ENCODE results near the gene KLC1. TPM values are rescaled to one million over a fixed set of nuclear protein-coding genes. Genes with fewer than 3 reads are reported as not detected.

The KLC1 gene
- total and polyA plus RNA-seq, 2 of the 8 experiments (the other 6 are each of a cell fraction or from before 2014, with no cell fraction given) = 84.6 to 134 TPM

- TF ChIP-seq, protein P1, sequence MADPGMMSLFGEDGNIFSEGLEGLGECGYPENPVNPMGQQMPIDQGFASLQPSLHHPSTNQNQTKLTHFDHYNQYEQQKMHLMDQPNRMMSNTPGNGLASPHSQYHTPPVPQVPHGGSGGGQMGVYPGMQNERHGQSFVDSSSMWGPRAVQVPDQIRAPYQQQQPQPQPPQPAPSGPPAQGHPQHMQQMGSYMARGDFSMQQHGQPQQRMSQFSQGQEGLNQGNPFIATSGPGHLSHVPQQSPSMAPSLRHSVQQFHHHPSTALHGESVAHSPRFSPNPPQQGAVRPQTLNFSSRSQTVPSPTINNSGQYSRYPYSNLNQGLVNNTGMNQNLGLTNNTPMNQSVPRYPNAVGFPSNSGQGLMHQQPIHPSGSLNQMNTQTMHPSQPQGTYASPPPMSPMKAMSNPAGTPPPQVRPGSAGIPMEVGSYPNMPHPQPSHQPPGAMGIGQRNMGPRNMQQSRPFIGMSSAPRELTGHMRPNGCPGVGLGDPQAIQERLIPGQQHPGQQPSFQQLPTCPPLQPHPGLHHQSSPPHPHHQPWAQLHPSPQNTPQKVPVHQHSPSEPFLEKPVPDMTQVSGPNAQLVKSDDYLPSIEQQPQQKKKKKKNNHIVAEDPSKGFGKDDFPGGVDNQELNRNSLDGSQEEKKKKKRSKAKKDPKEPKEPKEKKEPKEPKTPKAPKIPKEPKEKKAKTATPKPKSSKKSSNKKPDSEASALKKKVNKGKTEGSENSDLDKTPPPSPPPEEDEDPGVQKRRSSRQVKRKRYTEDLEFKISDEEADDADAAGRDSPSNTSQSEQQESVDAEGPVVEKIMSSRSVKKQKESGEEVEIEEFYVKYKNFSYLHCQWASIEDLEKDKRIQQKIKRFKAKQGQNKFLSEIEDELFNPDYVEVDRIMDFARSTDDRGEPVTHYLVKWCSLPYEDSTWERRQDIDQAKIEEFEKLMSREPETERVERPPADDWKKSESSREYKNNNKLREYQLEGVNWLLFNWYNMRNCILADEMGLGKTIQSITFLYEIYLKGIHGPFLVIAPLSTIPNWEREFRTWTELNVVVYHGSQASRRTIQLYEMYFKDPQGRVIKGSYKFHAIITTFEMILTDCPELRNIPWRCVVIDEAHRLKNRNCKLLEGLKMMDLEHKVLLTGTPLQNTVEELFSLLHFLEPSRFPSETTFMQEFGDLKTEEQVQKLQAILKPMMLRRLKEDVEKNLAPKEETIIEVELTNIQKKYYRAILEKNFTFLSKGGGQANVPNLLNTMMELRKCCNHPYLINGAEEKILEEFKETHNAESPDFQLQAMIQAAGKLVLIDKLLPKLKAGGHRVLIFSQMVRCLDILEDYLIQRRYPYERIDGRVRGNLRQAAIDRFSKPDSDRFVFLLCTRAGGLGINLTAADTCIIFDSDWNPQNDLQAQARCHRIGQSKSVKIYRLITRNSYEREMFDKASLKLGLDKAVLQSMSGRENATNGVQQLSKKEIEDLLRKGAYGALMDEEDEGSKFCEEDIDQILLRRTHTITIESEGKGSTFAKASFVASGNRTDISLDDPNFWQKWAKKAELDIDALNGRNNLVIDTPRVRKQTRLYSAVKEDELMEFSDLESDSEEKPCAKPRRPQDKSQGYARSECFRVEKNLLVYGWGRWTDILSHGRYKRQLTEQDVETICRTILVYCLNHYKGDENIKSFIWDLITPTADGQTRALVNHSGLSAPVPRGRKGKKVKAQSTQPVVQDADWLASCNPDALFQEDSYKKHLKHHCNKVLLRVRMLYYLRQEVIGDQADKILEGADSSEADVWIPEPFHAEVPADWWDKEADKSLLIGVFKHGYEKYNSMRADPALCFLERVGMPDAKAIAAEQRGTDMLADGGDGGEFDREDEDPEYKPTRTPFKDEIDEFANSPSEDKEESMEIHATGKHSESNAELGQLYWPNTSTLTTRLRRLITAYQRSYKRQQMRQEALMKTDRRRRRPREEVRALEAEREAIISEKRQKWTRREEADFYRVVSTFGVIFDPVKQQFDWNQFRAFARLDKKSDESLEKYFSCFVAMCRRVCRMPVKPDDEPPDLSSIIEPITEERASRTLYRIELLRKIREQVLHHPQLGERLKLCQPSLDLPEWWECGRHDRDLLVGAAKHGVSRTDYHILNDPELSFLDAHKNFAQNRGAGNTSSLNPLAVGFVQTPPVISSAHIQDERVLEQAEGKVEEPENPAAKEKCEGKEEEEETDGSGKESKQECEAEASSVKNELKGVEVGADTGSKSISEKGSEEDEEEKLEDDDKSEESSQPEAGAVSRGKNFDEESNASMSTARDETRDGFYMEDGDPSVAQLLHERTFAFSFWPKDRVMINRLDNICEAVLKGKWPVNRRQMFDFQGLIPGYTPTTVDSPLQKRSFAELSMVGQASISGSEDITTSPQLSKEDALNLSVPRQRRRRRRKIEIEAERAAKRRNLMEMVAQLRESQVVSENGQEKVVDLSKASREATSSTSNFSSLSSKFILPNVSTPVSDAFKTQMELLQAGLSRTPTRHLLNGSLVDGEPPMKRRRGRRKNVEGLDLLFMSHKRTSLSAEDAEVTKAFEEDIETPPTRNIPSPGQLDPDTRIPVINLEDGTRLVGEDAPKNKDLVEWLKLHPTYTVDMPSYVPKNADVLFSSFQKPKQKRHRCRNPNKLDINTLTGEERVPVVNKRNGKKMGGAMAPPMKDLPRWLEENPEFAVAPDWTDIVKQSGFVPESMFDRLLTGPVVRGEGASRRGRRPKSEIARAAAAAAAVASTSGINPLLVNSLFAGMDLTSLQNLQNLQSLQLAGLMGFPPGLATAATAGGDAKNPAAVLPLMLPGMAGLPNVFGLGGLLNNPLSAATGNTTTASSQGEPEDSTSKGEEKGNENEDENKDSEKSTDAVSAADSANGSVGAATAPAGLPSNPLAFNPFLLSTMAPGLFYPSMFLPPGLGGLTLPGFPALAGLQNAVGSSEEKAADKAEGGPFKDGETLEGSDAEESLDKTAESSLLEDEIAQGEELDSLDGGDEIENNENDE (IDR thresholded peaks at IDR 0.05; ENCODE audit: insufficient replicate concordance, low read length) = no peak
- TF ChIP-seq E2F6 (IDR thresholded peaks at IDR 0.05) (no peak), GTF2F1 (IDR thresholded peaks at IDR 0.05; ENCODE audit: borderline replicate concordance, low read depth, low read length) (no peak), SP2 (IDR thresholded peaks at IDR 0.05; ENCODE audit: low read length) (no peak)
Measured at GRCh38 chr14:103699901-103700752, 71.1 kb downstream of the KLC1 start (continued).
